ENCODE measurements around the gene ADGRG7. TPM values are rescaled to one million over a fixed set of nuclear protein-coding genes. Genes with fewer than 3 reads are reported as not detected.

ADGRG7 gene
- total and polyA plus RNA-seq, 2 of the 13 experiments (the other 11 are each of a cell fraction or from before 2014, with no cell fraction given): not detected

- TF ChIP-seq ZBTB40 (IDR thresholded peaks at IDR 0.05) (no peak), ZBTB40 (CRISPR knock-in tag; IDR thresholded peaks at IDR 0.05) (no peak), ZNF205 (CRISPR knock-in tag; IDR thresholded peaks at IDR 0.05) (no peak), ZNF431 (CRISPR knock-in tag; IDR thresholded peaks at IDR 0.05; ENCODE audit: borderline replicate concordance, low read depth) (no peak), PITX1 (CRISPR knock-in tag; IDR thresholded peaks at IDR 0.05) (no peak), HDAC2 (CRISPR knock-in tag; IDR thresholded peaks at IDR 0.05) (no peak), CENPBD1 (CRISPR knock-in tag; IDR thresholded peaks at IDR 0.05; ENCODE audit: borderline replicate concordance, low read depth) (no peak), FOXP4 (CRISPR knock-in tag; IDR thresholded peaks at IDR 0.05) (0 out of 2 replicates have a peak, but pooled peaks have one; percentile 22), ZNF556 (CRISPR knock-in tag; IDR thresholded peaks at IDR 0.05; ENCODE audit: borderline replicate concordance) (no peak), ZNF296 (CRISPR knock-in tag; conservative IDR thresholded peaks at IDR 0.05) (no peak), U2AF2 (IDR thresholded peaks at IDR 0.05; ENCODE audit: low read depth, low read length) (no peak), JUNB (CRISPR knock-in tag; IDR thresholded peaks at IDR 0.05; ENCODE audit: borderline replicate concordance) (no peak), ZNF558 (CRISPR knock-in tag; IDR thresholded peaks at IDR 0.05; ENCODE audit: borderline replicate concordance) (no peak), GZF1 (CRISPR knock-in tag; IDR thresholded peaks at IDR 0.05) (no peak), THAP7 (CRISPR knock-in tag; IDR thresholded peaks at IDR 0.05) (no peak), TIGD3 (CRISPR knock-in tag; IDR thresholded peaks at IDR 0.05; ENCODE audit: borderline replicate concordance) (no peak)
Observed at GRCh38 chr3:100613721-100614390, 4.5 kb downstream of the ADGRG7 start (continued).
